Upper lobe of right lung (tissue), 1 donor: ENCODE measurements around the gene ACSM6. TPM values are rescaled to one million over a fixed set of nuclear protein-coding genes. Genes with fewer than 3 reads are reported as not detected.

Source experiments
- ATAC-seq: fragments of 200-7000 bp; cut with Tn5 transposase; one replicate; pipeline ENCODE4 v1.9.1; 2020; ENCODE audit warnings: mild to moderate bottlenecking, moderate library complexity
- DNase-seq: peaks from one replicate; pipeline ENCODE4 v3.0.0-alpha.2; 2020
- H3K27ac ChIP-seq: fragments of 200-600 bp; one replicate; pipeline ENCODE4 v1.8.0; 2022
- H3K27me3 ChIP-seq: fragments of 200-600 bp; one replicate; pipeline ENCODE4 v1.8.0; 2022; ENCODE audit warnings: mild to moderate bottlenecking
- H3K36me3 ChIP-seq: fragments of 200-600 bp; one replicate; pipeline ENCODE4 v1.8.0; 2022
- H3K4me1 ChIP-seq: fragments of 200-600 bp; one replicate; pipeline ENCODE4 v1.8.0; 2022
- H3K4me3 ChIP-seq: fragments of 200-600 bp; one replicate; pipeline ENCODE4 v1.8.0; 2022; ENCODE audit warnings: mild to moderate bottlenecking
- H3K9me3 ChIP-seq: fragments of 200-600 bp; one replicate; pipeline ENCODE4 v1.8.0; 2022
- CTCF ChIP-seq: fragments of 200-600 bp; IDR thresholded peaks from one replicate; pipeline ENCODE4 v1.8.0; 2022; ENCODE audit warnings: antibody characterized with exemption
- intact Hi-C: fragments of 100-400 bp; cut with DNase I; formaldehyde crosslinking; loops from one replicate; pipeline ENCODE4 v1.11.0; 2022
- long read RNA-seq: library from polyadenylated mRNA; unstranded; transcript quantifications from one replicate; pipeline ENCODE4 v2.0.0, GENCODE V29; 2021
- total RNA-seq: library from RNA; stranded (reverse); fragmentation: NEBNext Ultra II Directional; extraction: Animal tissue kit (Norgen Biotek cat#: 25700); gene quantifications from one replicate; pipeline ENCODE4 v1.2.1, GENCODE V29; 2021
- donor health status: DM: no; HTN: yes; CAD: no; lungs with severe emphysema.

The ACSM6 gene
- total RNA-seq: not detected
- long read RNA-seq, partial matches to known transcripts: 0 of 1 reads
- long read RNA-seq, other reads (novel, unspliced or antisense): 1 of 1 reads

DNA sequence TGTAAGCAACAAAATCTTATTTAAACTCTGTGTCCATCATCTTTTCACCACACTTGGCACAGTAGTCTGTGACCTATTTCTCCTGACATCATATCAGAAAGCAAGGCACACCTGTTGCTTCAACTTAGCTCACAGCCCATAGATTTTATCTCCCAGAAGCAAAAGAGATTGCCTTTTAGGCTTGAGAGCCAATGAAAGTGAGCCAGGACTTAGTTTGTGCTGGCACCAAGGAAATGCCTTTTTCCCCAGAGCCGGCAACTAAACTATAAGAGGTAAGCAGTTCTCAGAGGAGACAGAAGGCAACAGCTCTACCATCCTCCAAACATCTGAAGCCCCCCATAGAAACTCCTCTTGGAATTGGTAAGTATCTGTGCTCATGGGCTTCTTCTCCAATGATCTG, at the start of gene ACSM6:
TSS of gene ACSM6 (plus strand) at position 295 of the 400 bp plus-strand sequence. CDS start 248 bp downstream, outside the sequence.
- no peak within 1 kb of the TSS for H3K27ac ChIP-seq
- ATAC-seq (no peak), DNase-seq (no peak)
- intact Hi-C loops: no loop called here
- H3K9me3 ChIP-seq: no peaks in the 10 kb centered on the region
- no peak within 1 kb of the TSS for H3K4me3 ChIP-seq
- H3K4me1 ChIP-seq: no peaks in the 10 kb centered on the region
- no peaks in the 10 kb centered on the region for H3K27me3 ChIP-seq
- no peaks in the 10 kb centered on the region for H3K36me3 ChIP-seq
- no peak for TF ChIP-seq CTCF

DNA sequence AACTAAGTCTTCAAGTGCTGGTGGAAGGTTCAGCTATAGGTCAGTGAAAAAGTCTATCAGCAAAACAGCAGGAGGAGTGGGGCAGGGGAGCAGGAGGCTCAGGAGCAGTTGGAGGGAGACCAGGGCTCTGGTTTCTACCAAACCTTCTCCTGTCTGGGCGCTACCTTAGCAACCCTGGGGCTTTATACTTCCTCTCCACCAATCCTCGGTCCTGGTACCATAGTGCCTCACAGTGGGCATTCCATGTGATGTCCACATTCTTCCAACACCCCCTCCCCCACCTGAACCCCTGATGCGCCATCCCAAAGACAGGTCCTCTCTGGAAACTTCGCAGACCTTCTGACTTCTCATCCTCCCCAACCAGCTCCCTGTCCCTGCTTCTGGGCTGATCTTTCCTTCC, 25.3 kb upstream of the ACSM6 start:
- DNase-seq: no peak
- no peak for ATAC-seq
- H3K36me3 ChIP-seq: no peaks in the 10 kb centered on the region
- no peak overlapping the region for H3K27ac ChIP-seq
- H3K4me1 ChIP-seq: no peaks in the 10 kb centered on the region
- intact Hi-C loops: no loop called here
- TF ChIP-seq CTCF: no peak
- no peaks in the 10 kb centered on the region for H3K9me3 ChIP-seq
- no peak overlapping the region for H3K4me3 ChIP-seq
- no peaks in the 10 kb centered on the region for H3K27me3 ChIP-seq

- no peak for TF ChIP-seq CTCF
- Histone ChIP-seq H3K4me3 (no peak overlapping the region), H3K27me3 (no peaks in the 10 kb centered on the region), H3K27ac (no peak overlapping the region), H3K4me1 (no peaks in the 10 kb centered on the region), H3K9me3 (no peaks in the 10 kb centered on the region), H3K36me3 (no peaks in the 10 kb centered on the region)
- intact Hi-C loops: no loop called here
- no peak for DNase-seq
- ATAC-seq: no peak
Measured at GRCh38 chr10:95169522-95169921, 24.5 kb upstream of the ACSM6 start.

- no peak for ATAC-seq
- intact Hi-C loops: no loop called here
Measured at GRCh38 chr10:95170790-95171189, 23.2 kb upstream of the ACSM6 start.

DNA sequence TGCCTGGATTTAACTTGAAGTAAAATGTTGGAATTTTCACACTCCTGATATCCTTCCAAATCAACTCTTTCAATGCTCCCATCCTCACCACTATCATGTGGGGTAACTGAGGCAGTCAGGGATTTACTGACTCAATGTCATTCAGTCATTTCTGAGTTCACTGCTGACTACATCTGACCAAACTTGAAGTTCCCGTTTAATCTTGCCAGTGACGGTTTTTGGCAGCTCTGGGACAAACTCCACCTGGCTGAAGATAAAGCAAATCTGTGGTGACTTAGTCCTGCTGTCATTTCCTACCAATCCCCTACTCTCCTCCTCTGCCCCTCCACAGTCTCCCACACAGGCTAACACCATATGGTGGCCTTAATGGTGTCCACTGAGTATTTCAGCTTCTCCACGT, 22.7 kb upstream of the ACSM6 start:
- TF ChIP-seq CTCF: no peak
- intact Hi-C loops: no loop called here
- no peaks in the 10 kb centered on the region for H3K27me3 ChIP-seq

More at GRCh38 chr10:95170790-95171189, 23.2 kb upstream of the ACSM6 start:
- Histone ChIP-seq H3K4me3 (no peak overlapping the region), H3K36me3 (no peaks in the 10 kb centered on the region), H3K9me3 (no peaks in the 10 kb centered on the region), H3K27me3 (no peaks in the 10 kb centered on the region), H3K4me1 (no peaks in the 10 kb centered on the region), H3K27ac (no peak overlapping the region)
- no peak for DNase-seq
- TF ChIP-seq CTCF: no peak

GRCh38 chr10:95172851-95173250, 21.2 kb upstream of the ACSM6 start:
- H3K4me1 ChIP-seq: no peaks in the 10 kb centered on the region
- no peak overlapping the region for H3K4me3 ChIP-seq
- H3K9me3 ChIP-seq: no peaks in the 10 kb centered on the region
- intact Hi-C loops: no loop called here
- no peaks in the 10 kb centered on the region for H3K36me3 ChIP-seq
- no peak for DNase-seq
- no peak overlapping the region for H3K27ac ChIP-seq
- H3K27me3 ChIP-seq: no peaks in the 10 kb centered on the region
- no peak for ATAC-seq
- TF ChIP-seq CTCF: no peak

More for the DNA sequence above, 22.7 kb upstream of the ACSM6 start:
- Histone ChIP-seq H3K36me3 (no peaks in the 10 kb centered on the region), H3K4me3 (no peak overlapping the region), H3K27ac (no peak overlapping the region), H3K4me1 (no peaks in the 10 kb centered on the region), H3K9me3 (no peaks in the 10 kb centered on the region)
- no peak for DNase-seq
- no peak for ATAC-seq
